Keratinocyte (primary cell): ENCODE measurements around the gene BAHCC1.

Experiments
- CTCF ChIP-seq, 3 experiments: IDR thresholded peaks in 1 of 3; conservative IDR thresholded peaks in 1 of 3; optimal IDR thresholded peaks in 1 of 3; 2 replicates in 2 of 3; 3 replicates in 1 of 3; pipeline versions ENCODE3 to v1.5.1; 2011; ENCODE audit warnings: low read length in 3 of 3, mild to moderate bottlenecking in 3 of 3, moderate library complexity in 2 of 3, control low read depth in 1 of 3, inconsistent platforms in 1 of 3; ENCODE audit not compliant: insufficient read depth in 2 of 3; ENCODE audit errors: extremely low read depth in 1 of 3
- EZH2 ChIP-seq: IDR thresholded peaks from one replicate; pipeline ENCODE4 v1.6.1; 2012; ENCODE audit warnings: inconsistent platforms, mild to moderate bottlenecking, low read length, moderate library complexity

DNA sequence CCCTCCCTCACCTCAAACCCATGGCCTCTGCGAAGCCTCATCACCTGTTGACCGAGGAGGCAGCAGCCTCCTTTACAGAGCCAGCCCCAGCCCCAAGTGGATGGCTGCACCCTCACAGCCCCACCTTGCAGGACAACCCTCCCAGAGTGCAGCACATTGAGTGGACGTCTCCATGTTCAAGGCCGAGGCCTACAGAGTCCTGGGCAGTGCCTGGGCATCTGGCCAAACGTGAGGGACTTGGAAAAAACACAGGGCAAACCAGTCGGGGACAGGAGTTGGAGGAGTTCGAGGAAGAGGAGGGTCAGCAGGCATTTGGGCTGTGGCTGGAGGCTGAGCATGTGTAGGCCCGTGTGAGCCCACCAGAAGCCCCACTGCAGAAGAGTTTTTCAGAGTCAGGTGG, 77.8 kb downstream of the BAHCC1 start:
- TF ChIP-seq CTCF (optimal IDR thresholded peaks at IDR 0.05 in 1 of 3, IDR thresholded peaks at IDR 0.05 in 1 of 3, conservative IDR thresholded peaks at IDR 0.05 in 1 of 3; ENCODE audit: extremely low read depth in 1 of 3, insufficient read depth in 2 of 3, low read length in 3 of 3) = no peak
- TF ChIP-seq EZH2 = no peak
